Body of pancreas (tissue), 4 donors: Measurements from ENCODE around the gene RYR3.

Experiments used
- POLR2A ChIP-seq, 3 donors: fragments of 450-650 bp; IDR thresholded peaks; one replicate each; pipeline ENCODE4 v1.6.1; 2016; ENCODE audit warnings: antibody characterized with exemption in 3 of 3, mild to moderate bottlenecking in 2 of 3
- TF ChIP-seq, protein P1 (sequence below), 7 experiments: fragments of 450-650 bp in 4 of 7; fragments of 200-600 bp in 3 of 7; sonication (generic) in 3 of 7; IDR thresholded peaks; one replicate each; pipeline ENCODE4 v1.5.1; 2016 to 2019; ENCODE audit warnings: antibody characterized with exemption in 7 of 7

DNA sequence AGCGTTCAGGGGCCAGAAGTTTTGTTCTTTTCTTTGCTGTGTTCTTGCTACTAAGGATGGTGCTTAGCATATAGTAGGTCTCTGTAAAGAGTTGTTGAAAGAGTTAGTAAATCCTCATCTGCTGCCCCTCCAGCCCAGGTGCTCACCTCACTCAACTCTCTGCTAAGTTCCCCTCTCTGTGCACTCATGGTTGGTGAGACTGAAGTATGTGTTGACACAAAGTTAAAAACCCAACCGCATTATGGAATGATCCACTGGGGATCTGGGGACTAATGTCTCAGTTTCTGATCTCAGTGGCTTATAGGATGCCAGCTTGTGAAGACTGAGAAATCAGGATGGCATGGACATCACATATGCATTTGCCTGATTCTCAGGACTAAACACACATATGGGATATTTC, 13.8 kb downstream of the RYR3 start:
- no peak for TF ChIP-seq POLR2A (IDR thresholded peaks at IDR 0.05)
- TF ChIP-seq, protein P1, sequence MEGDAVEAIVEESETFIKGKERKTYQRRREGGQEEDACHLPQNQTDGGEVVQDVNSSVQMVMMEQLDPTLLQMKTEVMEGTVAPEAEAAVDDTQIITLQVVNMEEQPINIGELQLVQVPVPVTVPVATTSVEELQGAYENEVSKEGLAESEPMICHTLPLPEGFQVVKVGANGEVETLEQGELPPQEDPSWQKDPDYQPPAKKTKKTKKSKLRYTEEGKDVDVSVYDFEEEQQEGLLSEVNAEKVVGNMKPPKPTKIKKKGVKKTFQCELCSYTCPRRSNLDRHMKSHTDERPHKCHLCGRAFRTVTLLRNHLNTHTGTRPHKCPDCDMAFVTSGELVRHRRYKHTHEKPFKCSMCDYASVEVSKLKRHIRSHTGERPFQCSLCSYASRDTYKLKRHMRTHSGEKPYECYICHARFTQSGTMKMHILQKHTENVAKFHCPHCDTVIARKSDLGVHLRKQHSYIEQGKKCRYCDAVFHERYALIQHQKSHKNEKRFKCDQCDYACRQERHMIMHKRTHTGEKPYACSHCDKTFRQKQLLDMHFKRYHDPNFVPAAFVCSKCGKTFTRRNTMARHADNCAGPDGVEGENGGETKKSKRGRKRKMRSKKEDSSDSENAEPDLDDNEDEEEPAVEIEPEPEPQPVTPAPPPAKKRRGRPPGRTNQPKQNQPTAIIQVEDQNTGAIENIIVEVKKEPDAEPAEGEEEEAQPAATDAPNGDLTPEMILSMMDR (IDR thresholded peaks at IDR 0.05): no peak
